ENCODE results near the gene LSM2. TPM values are rescaled to one million over a fixed set of nuclear protein-coding genes. Genes with fewer than 3 reads are reported as not detected.
"Not testable (repeated sequence)": the region's sequence is repeated elsewhere in the genome, so short reads cannot be mapped to it uniquely, and the experiment has no call there.

The LSM2 gene
- total RNA-seq, 1 donor from 2014 or later: 25.7 TPM

GRCh38 chr6:31827286-31828079, 20.7 kb upstream of the LSM2 start, which contains the start of gene HSPA1B:
TSS of gene HSPA1B (plus strand) at chr6:31827738. CDS start at chr6:31827951, 213 bp downstream.
- peak; percentile 98 for DNase-seq (ENCODE audit: low spot score)

DNA sequence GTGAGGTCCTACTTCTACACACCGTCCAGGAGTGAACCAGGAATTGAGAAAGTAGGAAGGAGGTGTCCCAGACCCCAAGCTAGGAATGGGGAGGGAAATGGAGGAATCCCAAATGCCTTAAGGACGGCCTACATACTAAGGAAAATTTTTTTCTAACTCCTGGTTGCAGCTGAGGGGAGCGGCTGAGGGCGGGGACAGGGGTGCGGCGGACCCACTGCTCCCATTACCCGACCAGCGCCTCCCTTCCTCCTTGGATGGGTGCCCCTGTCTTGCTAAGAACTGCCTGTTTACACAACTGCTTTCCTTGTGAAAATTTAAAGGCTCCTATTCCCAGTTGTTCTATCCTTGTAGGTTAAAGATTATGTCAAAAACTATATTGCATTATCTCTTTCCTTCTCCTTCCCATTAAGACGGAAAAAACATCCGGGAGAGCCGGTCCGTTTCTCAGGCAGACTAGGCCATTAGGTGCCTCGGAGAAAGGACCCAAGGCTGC, 20.1 kb upstream of the LSM2 start:
- DNase-seq (ENCODE audit: low spot score): peak; percentile 92

DNA sequence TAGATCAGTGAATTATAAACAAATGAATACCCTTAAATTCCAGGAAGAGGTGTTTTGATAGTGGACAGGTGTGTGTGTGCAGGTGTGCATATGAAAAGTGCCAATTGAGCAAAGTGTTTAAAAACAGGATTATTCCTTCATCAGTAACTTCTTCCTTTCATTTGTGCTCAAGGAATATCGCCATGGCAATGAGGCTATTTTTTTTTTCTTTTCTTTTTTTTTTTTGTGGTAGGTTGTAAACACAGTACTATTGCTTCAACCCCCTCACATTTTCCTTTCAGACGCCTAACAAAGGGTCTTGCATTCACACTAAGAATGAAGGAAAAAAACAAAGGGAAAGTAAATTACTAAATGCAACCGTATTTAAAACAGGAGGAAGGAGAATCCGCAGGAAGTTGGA, 18.8 kb upstream of the LSM2 start:
- DNase-seq (ENCODE audit: low spot score): no peak

- not testable (repeated sequence) for DNase-seq (ENCODE audit: low spot score)
Observed at GRCh38 chr6:31823592-31824196, 16.9 kb upstream of the LSM2 start.

GRCh38 chr6:31822036-31822821, 15.5 kb upstream of the LSM2 start:
- peak; percentile 91 for DNase-seq (ENCODE audit: low spot score)

- DNase-seq (ENCODE audit: low spot score): no peak
Observed at GRCh38 chr6:31821301-31822035, 14.7 kb upstream of the LSM2 start.

GRCh38 chr6:31820399-31820798, 13.6 kb upstream of the LSM2 start:
- DNase-seq (ENCODE audit: low spot score): not testable (repeated sequence)

DNA sequence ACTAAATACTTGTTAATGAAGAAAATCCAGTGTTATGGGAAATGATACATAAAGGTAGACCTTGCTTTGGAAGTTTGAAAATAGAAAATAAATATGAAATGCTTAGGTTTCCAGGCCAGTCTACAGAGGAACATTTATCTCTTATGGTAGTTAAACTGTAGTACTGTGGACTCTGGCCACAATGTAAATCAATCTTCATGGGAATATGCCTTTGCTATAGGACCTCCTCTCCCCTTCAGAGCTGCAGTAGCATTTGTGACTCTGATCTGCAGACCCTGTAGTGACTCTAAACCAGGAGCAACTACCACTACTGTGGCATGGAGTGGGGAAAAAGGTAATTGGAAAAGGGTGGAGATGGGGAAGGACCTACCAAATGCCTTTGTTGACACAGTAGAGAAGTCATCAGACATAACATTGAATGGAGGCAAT, 13.1 kb upstream of the LSM2 start:
- DNase-seq (ENCODE audit: low spot score): no peak

DNA sequence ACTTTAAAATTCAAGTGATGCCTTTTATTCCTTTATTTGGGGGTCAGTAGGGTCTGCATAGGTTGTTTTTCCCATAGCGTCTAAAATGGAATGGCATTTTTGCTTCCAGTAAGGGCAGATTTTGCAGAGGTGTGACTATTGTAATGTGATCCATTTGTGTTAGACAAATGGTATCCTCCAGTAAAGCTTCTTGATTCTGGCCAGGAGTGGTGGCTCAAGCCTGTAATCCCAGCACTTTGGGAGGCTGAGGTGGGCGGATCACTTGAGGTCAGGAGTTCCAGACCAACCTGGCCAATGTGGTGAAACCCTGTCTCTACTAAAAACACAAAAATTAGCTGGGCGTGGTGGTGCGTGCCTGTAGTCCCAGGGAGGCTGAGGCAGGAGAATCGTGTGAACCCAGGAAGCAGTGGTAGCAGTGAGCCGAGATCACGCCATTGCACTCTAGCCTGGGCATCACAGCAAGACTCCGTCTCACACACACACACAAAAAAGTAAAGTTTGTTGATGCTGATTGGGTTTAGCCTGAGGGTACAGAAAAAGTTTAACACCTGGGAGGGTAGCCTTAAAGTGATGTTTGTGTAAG, 11.3 kb upstream of the LSM2 start:
- DNase-seq (ENCODE audit: low spot score): not testable (repeated sequence)

DNA sequence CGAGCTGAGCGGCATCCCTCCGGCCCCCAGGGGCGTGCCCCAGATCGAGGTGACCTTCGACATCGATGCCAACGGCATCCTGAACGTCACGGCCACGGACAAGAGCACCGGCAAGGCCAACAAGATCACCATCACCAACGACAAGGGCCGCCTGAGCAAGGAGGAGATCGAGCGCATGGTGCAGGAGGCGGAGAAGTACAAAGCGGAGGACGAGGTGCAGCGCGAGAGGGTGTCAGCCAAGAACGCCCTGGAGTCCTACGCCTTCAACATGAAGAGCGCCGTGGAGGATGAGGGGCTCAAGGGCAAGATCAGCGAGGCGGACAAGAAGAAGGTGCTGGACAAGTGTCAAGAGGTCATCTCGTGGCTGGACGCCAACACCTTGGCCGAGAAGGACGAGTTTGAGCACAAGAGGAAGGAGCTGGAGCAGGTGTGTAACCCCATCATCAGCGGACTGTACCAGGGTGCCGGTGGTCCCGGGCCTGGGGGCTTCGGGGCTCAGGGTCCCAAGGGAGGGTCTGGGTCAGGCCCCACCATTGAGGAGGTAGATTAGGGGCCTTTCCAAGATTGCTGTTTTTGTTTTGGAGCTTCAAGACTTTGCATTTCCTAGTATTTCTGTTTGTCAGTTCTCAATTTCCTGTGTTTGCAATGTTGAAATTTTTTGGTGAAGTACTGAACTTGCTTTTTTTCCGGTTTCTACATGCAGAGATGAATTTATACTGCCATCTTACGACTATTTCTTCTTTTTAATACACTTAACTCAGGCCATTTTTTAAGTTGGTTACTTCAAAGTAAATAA, 10.6 kb upstream of the LSM2 start:
- not testable (repeated sequence) for DNase-seq (ENCODE audit: low spot score)

GRCh38 chr6:31815025-31815838, 8.5 kb upstream of the LSM2 start, which contains the start of the genes HSPA1A and HSPA1L:
TSS of gene HSPA1A (plus strand) at chr6:31815543. CDS start at chr6:31815757, 214 bp downstream.
TSS of gene HSPA1L (minus strand) at chr6:31815283. CDS start at chr6:31811972, 3,311 bp downstream.
- DNase-seq (ENCODE audit: low spot score): peak; percentile 97

GRCh38 chr6:31814677-31815024, 7.9 kb upstream of the LSM2 start:
- DNase-seq (ENCODE audit: low spot score): peak; percentile 95

DNA sequence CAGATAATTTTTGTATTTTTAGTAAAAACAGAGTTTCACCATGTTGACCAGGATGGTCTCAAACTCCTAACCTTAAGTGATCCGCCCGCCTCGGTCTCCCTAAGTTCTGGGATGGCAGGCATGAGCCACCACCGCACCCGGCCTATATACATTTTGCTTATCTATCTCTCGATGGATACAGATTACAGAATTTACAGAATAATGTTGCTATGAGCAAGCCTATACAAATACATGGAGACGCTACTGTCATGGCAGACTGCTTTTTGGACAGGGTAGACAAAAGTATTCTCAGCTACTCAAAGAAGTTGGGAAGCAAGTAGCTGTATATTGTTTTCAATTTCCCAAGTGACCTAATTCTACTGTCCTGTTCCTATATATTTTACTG, 6.7 kb upstream of the LSM2 start:
- DNase-seq (ENCODE audit: low spot score): no peak

DNA sequence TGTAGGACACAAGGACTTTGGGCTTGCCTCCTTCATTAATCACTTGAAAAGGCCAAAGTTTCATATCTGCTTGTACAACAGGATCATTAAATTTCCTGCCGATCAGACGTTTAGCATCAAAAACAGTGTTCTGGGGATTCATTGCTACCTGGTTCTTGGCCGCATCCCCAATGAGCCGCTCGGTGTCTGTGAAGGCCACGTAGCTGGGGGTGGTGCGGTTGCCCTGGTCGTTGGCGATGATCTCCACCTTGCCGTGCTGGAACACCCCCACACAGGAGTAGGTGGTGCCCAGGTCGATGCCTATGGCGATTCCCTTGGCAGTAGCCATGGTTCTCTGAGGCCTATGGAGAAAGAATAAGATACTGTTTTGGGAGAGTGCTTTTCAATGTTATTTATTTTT, 4.9 kb upstream of the LSM2 start:
- DNase-seq (ENCODE audit: low spot score): no peak

DNA sequence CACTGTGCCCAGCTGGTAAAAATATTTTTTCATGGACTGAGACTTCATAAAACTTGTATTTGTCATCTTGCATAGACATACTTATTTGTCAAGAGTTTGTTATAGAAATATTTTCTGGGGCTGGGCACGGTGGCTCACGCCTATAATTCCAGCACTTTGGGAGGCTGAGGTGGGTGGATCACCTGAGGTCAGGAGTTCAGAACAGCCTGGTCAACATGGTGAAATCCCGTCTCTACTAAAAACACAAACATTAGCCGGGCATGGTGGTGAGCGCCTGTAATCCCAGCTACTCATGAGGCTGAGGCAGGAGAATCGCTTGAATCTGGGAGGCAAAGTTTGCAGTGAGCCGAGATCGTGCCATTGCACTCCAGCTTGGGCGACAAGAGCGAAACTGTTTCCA, 1.8 kb upstream of the LSM2 start:
- not testable (repeated sequence) for DNase-seq (ENCODE audit: low spot score)

DNA sequence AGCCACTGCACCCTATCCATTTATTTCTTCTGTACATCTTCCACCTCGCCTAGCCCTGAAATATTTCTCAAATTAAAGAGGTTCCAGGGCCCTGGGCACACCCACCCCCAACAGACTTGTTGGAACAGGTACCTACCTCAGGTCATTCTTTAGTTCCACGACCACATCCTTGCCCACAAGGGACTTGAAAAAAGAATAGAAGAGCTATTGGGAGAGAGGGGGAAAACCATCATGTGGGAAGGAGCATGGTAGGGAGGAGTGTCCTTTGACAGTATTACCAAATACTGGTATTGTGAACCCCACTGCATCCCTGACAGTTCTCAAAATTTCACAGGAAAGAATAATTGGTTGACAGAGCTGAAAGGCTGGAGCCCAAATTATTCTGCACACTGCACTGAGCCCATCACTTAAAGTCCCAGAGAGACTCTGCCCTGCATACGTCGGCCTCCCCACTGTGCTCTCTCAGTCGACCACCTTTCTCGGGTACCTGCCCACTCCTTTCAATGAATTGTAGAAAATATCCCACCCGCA, 762 bp downstream of the LSM2 start:
- DNase-seq (ENCODE audit: low spot score): no peak

GRCh38 chr6:31801031-31801927, 5.5 kb downstream of the LSM2 start:
- not testable (repeated sequence) for DNase-seq (ENCODE audit: low spot score)

Measured in mesenteric fat pad (tissue), 1 donor.